ENCODE measurements around the gene PIP4K2B. TPM values are rescaled to one million over a fixed set of nuclear protein-coding genes. Genes with fewer than 3 reads are reported as not detected.

PIP4K2B gene
- total and polyA plus RNA-seq, 2 experiments from 2014 or later: 12.8 to 65.8 TPM

DNA sequence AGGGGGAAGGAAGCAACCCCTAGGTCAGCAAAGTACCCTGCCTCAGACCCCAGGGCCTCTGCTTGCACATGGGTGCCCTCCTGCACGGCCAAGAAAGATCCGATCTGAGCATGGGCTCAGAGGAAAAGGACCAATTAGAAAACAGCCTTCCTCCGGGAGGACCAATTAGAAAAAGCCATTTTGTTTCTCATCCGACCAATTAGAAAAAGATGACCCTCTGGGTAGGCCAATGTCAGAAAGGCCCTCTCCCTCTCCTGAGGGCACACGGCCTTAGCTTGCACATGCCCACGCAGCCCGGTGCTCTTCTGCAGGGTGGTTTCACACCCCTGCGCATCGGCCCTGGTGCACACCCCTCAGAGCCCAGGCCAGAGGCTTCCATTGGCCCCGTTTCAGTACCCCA lies 74.3 kb downstream of the PIP4K2B start:
- H3K9ac ChIP-seq: no peak overlapping the region
- 75 to 79% methylated on average over 9 to 10 of the region's 10 CpGs for WGBS, 2 experiments (ENCODE audit: low coverage in 1 of 2, low lambda C conversion rate in 2 of 2, missing lambda C conversion rate in 2 of 2)
- TF ChIP-seq EZH2phosphoT487 (IDR thresholded peaks at IDR 0.05; ENCODE audit: insufficient read depth, low read depth) (no peak), EZH2 (IDR thresholded peaks at IDR 0.05; ENCODE audit: insufficient read depth, poor library complexity, severe bottlenecking) (no peak)
- no peak overlapping the region for H3K4me2 ChIP-seq (ENCODE audit: unreplicated experiment)
- no peaks in the 10 kb centered on the region for H4K20me1 ChIP-seq (ENCODE audit: insufficient read depth)
- peaks cover 21% of the 10 kb centered on the region for H3F3A ChIP-seq (ENCODE audit: insufficient read depth)
- H3K79me2 ChIP-seq (ENCODE audit: insufficient read depth): no peaks in the 10 kb centered on the region
- no peak overlapping the region for H3K4me3 ChIP-seq
- no peaks in the 10 kb centered on the region for H3K9me3 ChIP-seq (ENCODE audit: low read depth)
- no peak for DNase-seq
- H3K27me3 ChIP-seq (replicated peaks; ENCODE audit: insufficient read depth): no peaks in the 10 kb centered on the region
- 0 out of 2 replicates have a peak, but pooled peaks cover 4% of the 10 kb centered on the region for H3K4me1 ChIP-seq (ENCODE audit: insufficient read depth)
- no peak overlapping the region for H3K27ac ChIP-seq
- no peaks in the 10 kb centered on the region for H3K9me2 ChIP-seq (ENCODE audit: insufficient read depth)
- in situ Hi-C loops (cut with MboI): no loop called here
- no peak overlapping the region for H2AFZ ChIP-seq
- no peaks in the 10 kb centered on the region; the same call in 1 of the 2 replicates for H3K36me3 ChIP-seq (ENCODE audit: low read depth)

- no peaks in the 10 kb centered on the region for H3K9me3 ChIP-seq (ENCODE audit: low read depth)
- no peaks in the 10 kb centered on the region for H3K79me2 ChIP-seq (ENCODE audit: insufficient read depth)
- no peak overlapping the region for H3K4me3 ChIP-seq
- DNase-seq: no peak
- no peak overlapping the region for H3K27ac ChIP-seq
- H2AFZ ChIP-seq: no peak overlapping the region
- peaks cover 21% of the 10 kb centered on the region for H3F3A ChIP-seq (ENCODE audit: insufficient read depth)
- H3K36me3 ChIP-seq (ENCODE audit: low read depth): no peaks in the 10 kb centered on the region; the same call in 1 of the 2 replicates
- TF ChIP-seq EZH2 (IDR thresholded peaks at IDR 0.05; ENCODE audit: insufficient read depth, poor library complexity, severe bottlenecking) (no peak), EZH2phosphoT487 (IDR thresholded peaks at IDR 0.05; ENCODE audit: insufficient read depth, low read depth) (no peak)
- H3K9me2 ChIP-seq (ENCODE audit: insufficient read depth): no peaks in the 10 kb centered on the region
- no peaks in the 10 kb centered on the region for H4K20me1 ChIP-seq (ENCODE audit: insufficient read depth)
- WGBS, 2 experiments (ENCODE audit: low coverage in 1 of 2, low lambda C conversion rate in 2 of 2, missing lambda C conversion rate in 2 of 2): 74 to 82% methylated on average over 15 to 16 of the region's 16 CpGs
- in situ Hi-C loops (cut with MboI): no loop called here
- H3K4me2 ChIP-seq (ENCODE audit: unreplicated experiment): no peak overlapping the region
- no peaks in the 10 kb centered on the region for H3K27me3 ChIP-seq (replicated peaks; ENCODE audit: insufficient read depth)
- H3K4me1 ChIP-seq (ENCODE audit: insufficient read depth): 0 out of 2 replicates have a peak, but pooled peaks cover 3% of the 10 kb centered on the region
- no peak overlapping the region for H3K9ac ChIP-seq
These were observed 74.9 kb downstream of the PIP4K2B start for GRCh38 chr17:38724337-38724988.

- Histone ChIP-seq H4K20me1 (ENCODE audit: insufficient read depth) (no peaks in the 10 kb centered on the region), H3K9ac (no peak overlapping the region), H3K4me1 (ENCODE audit: insufficient read depth) (no peaks in the 10 kb centered on the region), H3K4me2 (ENCODE audit: unreplicated experiment) (no peak overlapping the region), H2AFZ (no peak overlapping the region), H3K79me2 (ENCODE audit: insufficient read depth) (no peaks in the 10 kb centered on the region), H3F3A (ENCODE audit: insufficient read depth) (0 out of 2 replicates have a peak, but pooled peaks cover 2% of the 10 kb centered on the region), H3K9me3 (ENCODE audit: low read depth) (no peaks in the 10 kb centered on the region), H3K27ac (no peak overlapping the region), H3K9me2 (ENCODE audit: insufficient read depth) (no peaks in the 10 kb centered on the region), H3K4me3 (no peak overlapping the region), H3K27me3 (replicated peaks; ENCODE audit: insufficient read depth) (no peaks in the 10 kb centered on the region), H3K36me3 (ENCODE audit: low read depth) (no peaks in the 10 kb centered on the region; the same call in 1 of the 2 replicates)
- TF ChIP-seq EZH2 (IDR thresholded peaks at IDR 0.05; ENCODE audit: insufficient read depth, poor library complexity, severe bottlenecking) (no peak), EZH2phosphoT487 (IDR thresholded peaks at IDR 0.05; ENCODE audit: insufficient read depth, low read depth) (no peak)
- DNase-seq: no peak
- in situ Hi-C loops (cut with MboI): no loop called here
- WGBS, 2 experiments (ENCODE audit: low coverage in 1 of 2, low lambda C conversion rate in 2 of 2, missing lambda C conversion rate in 2 of 2): 93 to 95% methylated on average over 3 to 16 of the region's 16 CpGs
These were observed 77.6 kb downstream of the PIP4K2B start for GRCh38 chr17:38721802-38722201.

GRCh38 chr17:38720941-38721340 lies 78.4 kb downstream of the PIP4K2B start:
- Histone ChIP-seq H3K9ac (no peak overlapping the region), H3K9me2 (ENCODE audit: insufficient read depth) (no peaks in the 10 kb centered on the region), H3K27me3 (replicated peaks; ENCODE audit: insufficient read depth) (no peaks in the 10 kb centered on the region), H3K9me3 (ENCODE audit: low read depth) (no peaks in the 10 kb centered on the region), H3K79me2 (ENCODE audit: insufficient read depth) (no peaks in the 10 kb centered on the region), H2AFZ (no peak overlapping the region), H3K4me1 (ENCODE audit: insufficient read depth) (no peaks in the 10 kb centered on the region), H3K4me2 (ENCODE audit: unreplicated experiment) (no peak overlapping the region), H3K4me3 (no peak overlapping the region), H3K27ac (no peak overlapping the region), H3F3A (ENCODE audit: insufficient read depth) (no peaks in the 10 kb centered on the region), H3K36me3 (ENCODE audit: low read depth) (no peaks in the 10 kb centered on the region; the same call in 1 of the 2 replicates), H4K20me1 (ENCODE audit: insufficient read depth) (no peaks in the 10 kb centered on the region)
- in situ Hi-C loops (cut with MboI): no loop called here
- TF ChIP-seq EZH2 (IDR thresholded peaks at IDR 0.05; ENCODE audit: insufficient read depth, poor library complexity, severe bottlenecking): no peak
- no peak for TF ChIP-seq EZH2phosphoT487 (IDR thresholded peaks at IDR 0.05; ENCODE audit: insufficient read depth, low read depth)
- no peak for DNase-seq
- 91% methylated on average over 6 of the region's 6 CpGs for WGBS, 2 experiments (ENCODE audit: low coverage in 1 of 2, low lambda C conversion rate in 2 of 2, missing lambda C conversion rate in 2 of 2)

Measured in GM23248 (cell line).